Activated T-helper 1 cell treated with anti-CD3 and anti-CD28 coated beads, Interleukin-12 subunit alpha, Interleukin-12 subunit beta, Interleukin-2, Interleukin-4 antibody, amounts not matched to agents 30 ng/mL and 10 ng/mL and 1 ng/mL, durations not matched to agents 14 hours and 24 hours and 36 hours (primary cell): ENCODE results near the gene ETNPPL. TPM values are rescaled to one million over a fixed set of nuclear protein-coding genes. Genes with fewer than 3 reads are reported as not detected.
A peak's percentile ranks its signal among the peaks of the same experiment; 100 is the strongest.

Experiments
- DNase-seq: peaks from one replicate; pipeline ENCODE4 v3.0.0; 2021; ENCODE audit warnings: low spot score
- H3K27ac Mint-ChIP-seq: one replicate; pipeline ENCODE4 v1.8.0; 2021; ENCODE audit warnings: mild to moderate bottlenecking, mixed read lengths
- H3K27me3 Mint-ChIP-seq: one replicate; pipeline ENCODE4 v1.8.0; 2022; ENCODE audit warnings: mild to moderate bottlenecking, moderate library complexity, mixed read lengths; ENCODE audit not compliant: insufficient read depth
- H3K36me3 Mint-ChIP-seq: one replicate; pipeline ENCODE4 v1.8.0; 2021; ENCODE audit warnings: low read depth, mixed read lengths
- H3K4me1 Mint-ChIP-seq: one replicate; pipeline ENCODE4 v1.8.0; 2021; ENCODE audit warnings: low read depth, mixed read lengths
- H3K4me3 Mint-ChIP-seq: one replicate; pipeline ENCODE4 v1.8.0; 2021; ENCODE audit warnings: mild to moderate bottlenecking, moderate library complexity, mixed read lengths
- H3K9me3 Mint-ChIP-seq: one replicate; pipeline ENCODE4 v1.8.0; 2021; ENCODE audit warnings: mixed read lengths
- intact Hi-C: fragments of 100-400 bp; cut with micrococcal nuclease; formaldehyde crosslinking; loops from one replicate; pipeline ENCODE4 v1.15.1; 2024
- total RNA-seq: library from RNA; stranded (reverse); gene quantifications from 2 replicates; pipeline ENCODE4 v1.2.3, GENCODE V29; 2022

The ETNPPL gene
- total RNA-seq, 1 donor from 2014 or later, result not detected

GRCh38 chr4:108783665-108784463 is 21.0 kb upstream of the ETNPPL start:
- Mint-ChIP-seq H3K36me3 (no peaks in the 10 kb centered on the region), H3K4me3 (no peak overlapping the region), H3K27me3 (peaks cover 4% of the 10 kb centered on the region), H3K27ac (no peak overlapping the region), H3K4me1 (no peaks in the 10 kb centered on the region), H3K9me3 (no peaks in the 10 kb centered on the region)
- no peak for DNase-seq
- intact Hi-C loops, result no loop called here

DNA sequence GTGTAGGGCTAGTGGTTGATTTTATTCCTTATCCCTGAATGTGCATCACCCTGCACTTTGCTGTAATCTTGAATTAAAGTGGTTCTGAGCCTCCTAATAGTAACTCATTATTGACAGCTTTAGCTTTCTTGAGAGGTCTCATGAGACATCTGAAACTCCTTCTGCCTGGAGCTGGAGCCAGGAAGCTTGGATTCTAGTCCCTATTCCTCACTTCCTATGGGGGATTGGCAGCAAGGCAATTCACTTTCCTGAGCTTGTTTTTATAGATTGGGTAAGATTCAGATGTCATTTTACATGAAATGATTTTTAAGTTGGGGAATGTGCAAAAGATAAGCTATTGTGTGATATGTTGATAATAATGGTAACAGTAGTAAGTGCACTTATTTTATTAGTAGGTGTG is 17.1 kb upstream of the ETNPPL start:
- no peaks in the 10 kb centered on the region for H3K9me3 Mint-ChIP-seq
- no peak for DNase-seq
- no peaks in the 10 kb centered on the region for H3K4me1 Mint-ChIP-seq
- H3K4me3 Mint-ChIP-seq, result no peak overlapping the region
- intact Hi-C loops, result no loop called here
- H3K27ac Mint-ChIP-seq, result no peak overlapping the region
- no peaks in the 10 kb centered on the region for H3K36me3 Mint-ChIP-seq
- H3K27me3 Mint-ChIP-seq, result peaks cover 8% of the 10 kb centered on the region

DNA sequence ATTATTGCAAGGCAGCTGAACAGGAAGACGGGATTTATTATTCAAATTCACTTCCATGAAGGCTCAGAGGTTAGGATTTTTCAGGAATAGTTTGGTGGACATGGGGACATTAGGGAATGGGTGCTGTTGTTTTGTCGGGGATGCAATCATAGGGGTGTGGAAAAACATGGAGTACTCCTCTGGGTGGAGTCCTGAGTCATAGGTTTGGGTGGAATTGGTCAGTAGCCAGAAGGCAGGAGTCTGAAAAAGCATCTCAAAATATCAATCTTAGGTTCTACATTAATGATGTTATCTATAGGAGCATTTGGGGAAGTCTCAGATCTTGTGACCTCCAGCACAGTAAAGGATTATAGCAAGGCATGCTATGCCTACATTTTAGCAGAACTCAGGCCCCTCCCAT is 14.5 kb upstream of the ETNPPL start:
- H3K27ac Mint-ChIP-seq, result no peak overlapping the region
- peaks cover 8% of the 10 kb centered on the region for H3K27me3 Mint-ChIP-seq
- H3K4me3 Mint-ChIP-seq, result no peak overlapping the region
- H3K36me3 Mint-ChIP-seq, result no peaks in the 10 kb centered on the region
- H3K9me3 Mint-ChIP-seq, result no peaks in the 10 kb centered on the region
- H3K4me1 Mint-ChIP-seq, result no peaks in the 10 kb centered on the region
- intact Hi-C loops, result no loop called here
- no peak for DNase-seq

DNA sequence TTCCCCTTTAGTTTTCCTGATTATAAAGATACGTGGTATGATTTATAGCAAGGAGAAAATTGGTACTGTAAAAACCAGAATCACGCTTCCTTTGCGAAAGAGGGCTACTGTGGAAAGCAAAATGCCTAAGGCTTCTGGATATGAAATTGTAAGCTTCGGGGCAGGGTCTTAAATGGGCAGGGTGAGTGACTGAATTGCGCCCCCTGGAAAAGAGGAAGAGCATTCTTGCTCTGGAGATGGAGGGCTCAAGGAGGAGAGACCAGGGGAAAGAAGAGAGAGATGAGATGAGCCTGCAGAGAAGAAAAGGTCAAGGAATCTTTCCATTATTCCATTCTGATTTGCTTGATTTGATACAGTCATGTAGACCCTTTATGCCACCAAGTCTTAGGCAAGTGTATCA is 13.1 kb upstream of the ETNPPL start:
- H3K4me3 Mint-ChIP-seq, result no peak overlapping the region
- H3K9me3 Mint-ChIP-seq, result no peaks in the 10 kb centered on the region
- no peak overlapping the region for H3K27ac Mint-ChIP-seq
- peaks cover 8% of the 10 kb centered on the region for H3K27me3 Mint-ChIP-seq
- no peaks in the 10 kb centered on the region for H3K4me1 Mint-ChIP-seq
- H3K36me3 Mint-ChIP-seq, result no peaks in the 10 kb centered on the region
- DNase-seq, result no peak
- intact Hi-C loops, result no loop called here

- no peaks in the 10 kb centered on the region for H3K9me3 Mint-ChIP-seq
- H3K27ac Mint-ChIP-seq, result no peak overlapping the region
- no peak overlapping the region for H3K4me3 Mint-ChIP-seq
These were observed 12.1 kb upstream of the ETNPPL start for GRCh38 chr4:108774809-108775530.

GRCh38 chr4:108772402-108772801 is 9.5 kb upstream of the ETNPPL start:
- intact Hi-C loops, result no loop called here
- H3K36me3 Mint-ChIP-seq, result no peaks in the 10 kb centered on the region
- no peak for DNase-seq
- no peaks in the 10 kb centered on the region for H3K9me3 Mint-ChIP-seq
- no peaks in the 10 kb centered on the region for H3K4me1 Mint-ChIP-seq
- H3K27me3 Mint-ChIP-seq, result peaks cover 4% of the 10 kb centered on the region
- no peak overlapping the region for H3K4me3 Mint-ChIP-seq
- no peak overlapping the region for H3K27ac Mint-ChIP-seq

More at GRCh38 chr4:108774809-108775530, 12.1 kb upstream of the ETNPPL start:
- Mint-ChIP-seq H3K4me1 (no peaks in the 10 kb centered on the region), H3K27me3 (peaks cover 8% of the 10 kb centered on the region), H3K36me3 (no peaks in the 10 kb centered on the region)
- no peak for DNase-seq
- intact Hi-C loops, result no loop called here

DNA sequence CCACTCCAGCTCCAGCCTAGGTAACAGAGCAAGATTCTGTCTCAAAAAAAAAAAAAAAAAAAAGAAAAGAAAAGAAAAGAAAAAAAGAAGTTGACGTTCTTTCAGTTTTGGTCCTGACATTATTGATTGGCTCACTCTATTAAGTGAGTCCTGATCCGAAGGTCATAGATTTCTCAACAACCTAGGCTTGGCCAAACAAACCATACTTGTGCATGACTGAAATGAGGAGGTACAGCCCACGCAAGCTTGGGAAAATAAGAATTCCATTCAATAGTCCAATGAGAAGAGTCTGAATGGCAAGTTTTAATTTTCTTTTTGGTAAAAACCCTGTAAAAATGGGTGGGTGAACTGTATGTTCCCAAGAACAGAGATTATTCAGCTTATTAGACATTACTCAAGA is 3.2 kb upstream of the ETNPPL start:
- H3K27me3 Mint-ChIP-seq, result peaks cover 40% of the 10 kb centered on the region
- H3K4me3 Mint-ChIP-seq, result no peak overlapping the region
- no peak for DNase-seq
- intact Hi-C loops, result no loop called here
- H3K9me3 Mint-ChIP-seq, result no peaks in the 10 kb centered on the region
- no peak overlapping the region for H3K27ac Mint-ChIP-seq
- H3K36me3 Mint-ChIP-seq, result no peaks in the 10 kb centered on the region
- peaks cover 13% of the 10 kb centered on the region for H3K4me1 Mint-ChIP-seq

- intact Hi-C loops, result no loop called here
These were observed 1.1 kb upstream of the ETNPPL start for GRCh38 chr4:108763986-108764385.

GRCh38 chr4:108763226-108763593 is 357 bp upstream of the ETNPPL start:
- Mint-ChIP-seq H3K27ac (no peak overlapping the region), H3K36me3 (no peaks in the 10 kb centered on the region), H3K27me3 (peaks cover 49% of the 10 kb centered on the region), H3K4me3 (peak overlapping the region; percentile 74), H3K9me3 (no peaks in the 10 kb centered on the region), H3K4me1 (peaks cover 13% of the 10 kb centered on the region)
- intact Hi-C loops, result no loop called here
- no peak for DNase-seq

More at GRCh38 chr4:108763986-108764385, 1.1 kb upstream of the ETNPPL start:
- H3K27me3 Mint-ChIP-seq, result peaks cover 49% of the 10 kb centered on the region
- peaks cover 13% of the 10 kb centered on the region for H3K4me1 Mint-ChIP-seq
- no peak overlapping the region for H3K4me3 Mint-ChIP-seq
- H3K9me3 Mint-ChIP-seq, result no peaks in the 10 kb centered on the region
- DNase-seq, result no peak
- no peaks in the 10 kb centered on the region for H3K36me3 Mint-ChIP-seq
- H3K27ac Mint-ChIP-seq, result no peak overlapping the region

DNA sequence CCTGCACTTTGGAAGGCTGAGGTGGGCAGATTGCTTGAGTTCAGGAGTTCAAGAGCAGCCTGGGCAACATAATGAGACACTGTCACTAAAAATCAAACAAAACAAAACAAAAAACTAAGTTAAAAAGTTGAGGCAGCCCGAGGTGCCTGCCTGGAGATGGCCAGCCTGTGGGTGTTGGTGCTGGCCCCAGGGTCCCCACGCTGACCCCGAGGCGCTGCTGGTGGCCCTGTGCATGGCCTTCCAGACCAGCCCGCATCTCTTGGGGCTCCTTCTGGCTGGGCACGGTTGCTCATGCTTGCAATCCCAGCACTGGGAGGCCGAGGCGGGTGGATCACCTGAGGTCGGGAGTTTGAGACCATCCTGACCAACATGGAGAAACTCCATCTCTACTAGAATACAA is 4.4 kb downstream of the ETNPPL start:
- intact Hi-C loops, result no loop called here
- no peak overlapping the region for H3K4me3 Mint-ChIP-seq
- peaks cover 13% of the 10 kb centered on the region for H3K4me1 Mint-ChIP-seq
- no peaks in the 10 kb centered on the region for H3K9me3 Mint-ChIP-seq
- H3K27ac Mint-ChIP-seq, result no peak overlapping the region
- DNase-seq, result no peak
- H3K36me3 Mint-ChIP-seq, result no peaks in the 10 kb centered on the region
- peaks cover 27% of the 10 kb centered on the region for H3K27me3 Mint-ChIP-seq

DNA sequence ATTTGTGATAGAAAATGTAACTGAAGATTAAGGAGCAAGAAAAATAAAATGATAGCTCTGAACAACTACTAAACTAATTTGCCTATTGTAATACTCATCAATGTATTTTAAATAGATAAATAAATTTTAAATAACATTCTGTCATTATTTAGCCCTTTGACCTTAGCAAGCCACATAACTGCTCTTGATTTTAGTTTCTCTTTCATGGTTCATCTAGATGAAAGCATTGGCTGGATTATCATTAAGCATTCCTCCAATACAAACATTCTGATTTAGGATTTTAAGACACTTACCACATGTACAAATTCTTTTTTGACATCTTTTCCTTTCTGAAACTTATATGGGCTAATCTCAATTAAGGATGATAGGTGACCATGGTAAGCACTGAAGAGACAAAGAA is 8.5 kb downstream of the ETNPPL start:
- no peaks in the 10 kb centered on the region for H3K36me3 Mint-ChIP-seq
- H3K27ac Mint-ChIP-seq, result no peak overlapping the region
- H3K9me3 Mint-ChIP-seq, result no peaks in the 10 kb centered on the region
- no peak overlapping the region for H3K4me3 Mint-ChIP-seq
- intact Hi-C loops, result no loop called here
- H3K27me3 Mint-ChIP-seq, result peaks cover 6% of the 10 kb centered on the region
- no peaks in the 10 kb centered on the region for H3K4me1 Mint-ChIP-seq
- no peak for DNase-seq

GRCh38 chr4:108751321-108751720 is 11.5 kb downstream of the ETNPPL start:
- H3K27me3 Mint-ChIP-seq, result peaks cover 8% of the 10 kb centered on the region
- intact Hi-C loops, result no loop called here
- DNase-seq, result no peak
- no peaks in the 10 kb centered on the region for H3K4me1 Mint-ChIP-seq
- H3K36me3 Mint-ChIP-seq, result no peaks in the 10 kb centered on the region
- H3K27ac Mint-ChIP-seq, result no peak overlapping the region
- H3K9me3 Mint-ChIP-seq, result no peaks in the 10 kb centered on the region
- H3K4me3 Mint-ChIP-seq, result no peak overlapping the region

- Mint-ChIP-seq H3K27me3 (peaks cover 8% of the 10 kb centered on the region), H3K4me3 (no peak overlapping the region), H3K9me3 (no peaks in the 10 kb centered on the region), H3K4me1 (no peaks in the 10 kb centered on the region), H3K36me3 (no peaks in the 10 kb centered on the region), H3K27ac (no peak overlapping the region)
- DNase-seq, result no peak
- intact Hi-C loops, result no loop called here
These were observed 13.7 kb downstream of the ETNPPL start for GRCh38 chr4:108749119-108749518.
